ENCODE measurements around the gene NKX6-1.

NKX6-1 gene

GRCh38 chr4:84498935-84499623 lies at the start of gene NKX6-1:
TSS of gene NKX6-1 (minus strand) at chr4:84499292. CDS start at chr4:84498228, 1,064 bp downstream.
- DNase-seq, result peak; percentile 66

GRCh38 chr4:84547211-84547610 lies 48.1 kb upstream of the NKX6-1 start:
- DNase-seq, result no peak

- no peak for DNase-seq
Observed at GRCh38 chr4:84545093-84545492, 46.0 kb upstream of the NKX6-1 start.

GRCh38 chr4:84535901-84536300 lies 36.8 kb upstream of the NKX6-1 start:
- DNase-seq, result no peak

GRCh38 chr4:84531689-84532088 lies 32.6 kb upstream of the NKX6-1 start:
- no peak for DNase-seq

GRCh38 chr4:84530871-84531270 lies 31.8 kb upstream of the NKX6-1 start:
- DNase-seq, result no peak

- DNase-seq, result no peak
Observed at GRCh38 chr4:84530454-84530853, 31.4 kb upstream of the NKX6-1 start.

GRCh38 chr4:84529169-84529751 lies 30.2 kb upstream of the NKX6-1 start:
- no peak for DNase-seq

- DNase-seq, result no peak
Observed at GRCh38 chr4:84527391-84527790, 28.3 kb upstream of the NKX6-1 start.

GRCh38 chr4:84515075-84515474 lies 16.0 kb upstream of the NKX6-1 start:
- no peak for DNase-seq

GRCh38 chr4:84512277-84512676 lies 13.2 kb upstream of the NKX6-1 start:
- DNase-seq, result no peak

- DNase-seq, result no peak
Observed at GRCh38 chr4:84511703-84512102, 12.6 kb upstream of the NKX6-1 start.

GRCh38 chr4:84507941-84508340 lies 8.8 kb upstream of the NKX6-1 start:
- DNase-seq, result no peak

GRCh38 chr4:84504821-84505220 lies 5.7 kb upstream of the NKX6-1 start:
- DNase-seq, result no peak

GRCh38 chr4:84503495-84504437 lies 4.7 kb upstream of the NKX6-1 start:
- peak; percentile 36 for DNase-seq

- no peak for DNase-seq
Observed at GRCh38 chr4:84502955-84503373, 3.9 kb upstream of the NKX6-1 start.

- no peak for DNase-seq
Observed at GRCh38 chr4:84502333-84502954, 3.4 kb upstream of the NKX6-1 start.

GRCh38 chr4:84501721-84502267 lies 2.7 kb upstream of the NKX6-1 start:
- DNase-seq, result no peak

GRCh38 chr4:84501202-84501503 lies 2.1 kb upstream of the NKX6-1 start:
- DNase-seq, result no peak

- DNase-seq, result no peak
Observed at GRCh38 chr4:84500386-84501201, 1.5 kb upstream of the NKX6-1 start.

GRCh38 chr4:84499624-84499982 lies 511 bp upstream of the NKX6-1 start:
- no peak for DNase-seq

GRCh38 chr4:84498203-84498934 lies 723 bp downstream of the NKX6-1 start:
- no peak for DNase-seq

Data from amniotic stem cell (primary cell).